AG04450 (cell line): Measurements from ENCODE around the gene BZW1. TPM values are rescaled to one million over a fixed set of nuclear protein-coding genes. Genes with fewer than 3 reads are reported as not detected.

Experiments used
- CTCF ChIA-PET: fragments of 300-600, 350-600 bp; formaldehyde crosslinking; extraction: SDS; loops from one replicate; lab custom pipeline; 2022; ENCODE audit warnings: antibody characterized with exemption, inconsistent platforms; lab: Charles Lee
- POLR2A ChIA-PET: fragments of 350-600 bp; formaldehyde crosslinking; extraction: SDS; loops from one replicate; lab custom pipeline; 2021; ENCODE audit warnings: antibody characterized with exemption, inconsistent platforms; lab: Yijun Ruan, JAX
- DNase-seq: peaks from one replicate; pipeline ENCODE4 v3.0.0-alpha.2; 2011; ENCODE audit warnings: low read depth, low spot score
- H3K27ac ChIP-seq: one replicate; pipeline ENCODE4 v1.5.1; 2012; ENCODE audit warnings: low read depth, low read length, control low read depth
- H3K27me3 ChIP-seq: one replicate; pipeline ENCODE4 v1.6.0; 2012; ENCODE audit warnings: low read length; ENCODE audit not compliant: control insufficient read depth, insufficient read depth
- H3K4me3 ChIP-seq: 2 replicates; pipeline ENCODE4 v1.5.1; 2011; ENCODE audit warnings: mild to moderate bottlenecking, low read depth, low read length, control low read depth
- H3K9me3 ChIP-seq: 2 replicates; pipeline ENCODE4 v1.5.1; 2012; ENCODE audit warnings: low read length; ENCODE audit not compliant: control insufficient read depth, insufficient read depth
- polyA plus RNA-seq: library from polyadenylated mRNA; depleted of rRNA; stranded (reverse); fragments of >200 nt; gene quantifications from 2 replicates; pipeline ENCODE4 v1.2.3, GENCODE V29; 2011
- TF ChIP-seq, protein P1 (sequence below): IDR thresholded peaks from 2 replicates; pipeline ENCODE4 v1.5.1; 2011; ENCODE audit warnings: low read depth, low read length, control low read depth, inconsistent platforms

Gene BZW1
- polyA plus RNA-seq, 1 experiment, result 376 TPM

DNA sequence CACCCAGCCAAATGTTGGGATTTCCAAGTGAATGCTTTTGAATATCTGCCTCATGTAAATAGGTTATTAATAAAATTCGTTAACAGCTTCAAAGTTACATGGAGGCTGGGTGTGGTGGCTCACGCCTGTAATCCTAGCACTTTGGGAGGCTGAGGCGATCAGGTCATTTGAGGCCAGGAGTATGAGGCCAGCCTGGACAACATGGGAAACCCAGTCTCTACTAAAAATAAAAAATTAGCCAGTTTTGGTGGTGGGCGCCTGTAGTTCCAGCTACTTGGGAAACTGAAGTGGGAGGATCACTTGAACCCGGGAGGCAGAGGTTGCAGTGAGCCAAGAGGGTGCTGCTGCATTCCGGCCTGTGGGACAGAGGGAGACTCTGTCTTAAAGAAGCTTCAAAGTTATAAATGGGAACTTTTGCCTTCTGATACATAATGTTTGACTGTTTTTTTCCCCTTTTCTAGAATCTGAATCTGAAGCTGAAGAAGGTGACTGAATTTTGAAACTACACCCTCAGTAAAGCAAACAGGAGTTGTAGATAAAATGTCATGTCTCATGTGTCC is 10.1 kb downstream of the BZW1 start:
- DNase-seq, result no peak
- no peak overlapping the region for H3K4me3 ChIP-seq
- ChIA-PET POLR2A (no interaction called here), CTCF (interaction anchor here (1.0 kb wide), 1 partner anchor 109 kb away, joined by 3 read pairs; no protein-coding TSS in a partner anchor)
- peak overlapping the region; percentile 11 for H3K27ac ChIP-seq
- TF ChIP-seq, protein P1, sequence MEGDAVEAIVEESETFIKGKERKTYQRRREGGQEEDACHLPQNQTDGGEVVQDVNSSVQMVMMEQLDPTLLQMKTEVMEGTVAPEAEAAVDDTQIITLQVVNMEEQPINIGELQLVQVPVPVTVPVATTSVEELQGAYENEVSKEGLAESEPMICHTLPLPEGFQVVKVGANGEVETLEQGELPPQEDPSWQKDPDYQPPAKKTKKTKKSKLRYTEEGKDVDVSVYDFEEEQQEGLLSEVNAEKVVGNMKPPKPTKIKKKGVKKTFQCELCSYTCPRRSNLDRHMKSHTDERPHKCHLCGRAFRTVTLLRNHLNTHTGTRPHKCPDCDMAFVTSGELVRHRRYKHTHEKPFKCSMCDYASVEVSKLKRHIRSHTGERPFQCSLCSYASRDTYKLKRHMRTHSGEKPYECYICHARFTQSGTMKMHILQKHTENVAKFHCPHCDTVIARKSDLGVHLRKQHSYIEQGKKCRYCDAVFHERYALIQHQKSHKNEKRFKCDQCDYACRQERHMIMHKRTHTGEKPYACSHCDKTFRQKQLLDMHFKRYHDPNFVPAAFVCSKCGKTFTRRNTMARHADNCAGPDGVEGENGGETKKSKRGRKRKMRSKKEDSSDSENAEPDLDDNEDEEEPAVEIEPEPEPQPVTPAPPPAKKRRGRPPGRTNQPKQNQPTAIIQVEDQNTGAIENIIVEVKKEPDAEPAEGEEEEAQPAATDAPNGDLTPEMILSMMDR, result no peak
- H3K27me3 ChIP-seq, result no peaks in the 10 kb centered on the region
- H3K9me3 ChIP-seq, result no peaks in the 10 kb centered on the region

DNA sequence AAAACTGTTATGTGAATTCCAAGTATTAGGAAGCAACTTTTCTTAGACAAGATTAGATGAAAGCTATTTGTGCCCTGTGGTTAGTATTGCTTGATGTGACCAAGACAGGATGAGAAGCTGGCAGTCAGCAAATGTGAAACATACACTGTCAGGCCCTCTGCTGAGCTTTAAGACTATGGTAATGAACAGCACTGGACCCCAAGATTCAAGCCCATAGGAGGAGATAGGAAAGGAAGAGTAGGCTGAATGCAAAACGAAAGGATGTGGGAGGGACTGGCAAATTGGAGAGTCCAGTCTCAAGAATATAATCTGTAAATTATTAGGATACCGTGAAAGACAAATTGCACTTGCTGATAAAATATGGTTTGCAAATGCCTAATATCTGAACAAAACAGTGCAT is 16.4 kb downstream of the BZW1 start:
- ChIA-PET CTCF (no interaction called here), POLR2A (interaction anchor here (0.6 to 0.7 kb wide), 3 partner anchors 42 to 74 kb away, joined by 3 to 9 read pairs (median 3); no protein-coding TSS in a partner anchor)
- Histone ChIP-seq H3K27me3 (no peaks in the 10 kb centered on the region), H3K9me3 (no peaks in the 10 kb centered on the region), H3K4me3 (no peak overlapping the region), H3K27ac (no peak overlapping the region)
- TF ChIP-seq, protein P1, result no peak
- no peak for DNase-seq

DNA sequence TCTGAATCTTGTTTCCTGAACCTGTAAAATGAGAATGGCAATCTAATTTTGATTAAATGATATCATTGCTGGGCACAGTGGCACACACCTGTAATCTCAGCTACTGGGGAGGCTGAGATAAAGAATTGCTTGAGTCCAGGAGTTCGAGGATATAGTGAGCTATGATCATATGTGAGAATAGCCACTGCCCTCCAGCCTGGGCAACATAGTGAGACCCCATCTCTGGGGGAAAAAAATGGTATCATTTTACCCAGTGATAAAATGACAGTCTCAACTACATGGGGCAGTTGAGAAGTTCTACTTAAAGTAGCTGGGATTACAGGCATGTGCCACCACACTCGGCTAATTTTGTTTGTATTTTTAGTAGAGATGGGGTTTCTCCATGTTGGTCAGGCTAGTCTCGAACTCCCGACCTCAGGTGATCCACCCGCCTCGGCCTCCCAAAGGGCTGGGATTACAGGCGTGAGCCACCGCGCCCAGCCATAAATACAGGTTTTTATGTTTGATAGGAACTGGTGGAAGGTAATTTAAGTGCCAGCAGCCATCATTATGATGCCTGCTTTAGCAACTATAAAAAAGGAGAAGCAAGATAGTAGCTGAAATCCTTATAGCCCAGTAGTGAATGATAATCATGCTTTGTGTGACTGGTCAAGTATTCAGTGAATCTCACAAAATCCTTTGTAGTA is 17.0 kb downstream of the BZW1 start:
- TF ChIP-seq, protein P1, result no peak
- ChIA-PET POLR2A (interaction anchor here (0.6 to 1.4 kb wide), 3 partner anchors 35 to 74 kb away, joined by 3 to 9 read pairs (median 4); partner anchors contain the start of gene CLK1), CTCF (no interaction called here)
- H3K9me3 ChIP-seq, result no peaks in the 10 kb centered on the region
- DNase-seq, result no peak
- H3K4me3 ChIP-seq, result no peak overlapping the region
- H3K27me3 ChIP-seq, result no peaks in the 10 kb centered on the region
- H3K27ac ChIP-seq, result no peak overlapping the region

DNA sequence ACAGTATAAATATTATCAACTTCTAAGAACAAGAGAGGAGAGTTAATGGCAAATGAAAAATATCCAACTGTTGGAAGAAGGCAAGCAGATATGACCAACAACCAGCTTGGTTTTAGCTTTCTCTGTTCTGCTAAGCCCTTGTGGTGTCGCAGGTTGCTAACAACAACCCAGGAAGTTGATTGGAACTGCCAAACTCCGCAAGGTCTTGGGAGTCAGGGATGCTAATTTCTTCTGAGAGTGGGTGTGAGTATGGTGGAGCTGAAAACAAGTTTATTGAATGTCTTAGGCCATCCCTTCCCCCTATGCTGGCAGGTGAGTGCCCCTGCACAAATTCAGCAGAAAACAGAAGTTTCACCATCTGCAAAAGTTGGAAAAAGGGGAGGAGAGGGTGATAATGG is 17.5 kb downstream of the BZW1 start:
- Histone ChIP-seq H3K27me3 (no peaks in the 10 kb centered on the region), H3K4me3 (no peak overlapping the region), H3K27ac (no peak overlapping the region), H3K9me3 (no peaks in the 10 kb centered on the region)
- TF ChIP-seq, protein P1, result no peak
- DNase-seq, result no peak
- ChIA-PET CTCF (no interaction called here), POLR2A (interaction anchor here (1.4 kb wide), 1 partner anchor 35 kb away, joined by 4 read pairs; the partner anchor contains the start of gene CLK1)

DNA sequence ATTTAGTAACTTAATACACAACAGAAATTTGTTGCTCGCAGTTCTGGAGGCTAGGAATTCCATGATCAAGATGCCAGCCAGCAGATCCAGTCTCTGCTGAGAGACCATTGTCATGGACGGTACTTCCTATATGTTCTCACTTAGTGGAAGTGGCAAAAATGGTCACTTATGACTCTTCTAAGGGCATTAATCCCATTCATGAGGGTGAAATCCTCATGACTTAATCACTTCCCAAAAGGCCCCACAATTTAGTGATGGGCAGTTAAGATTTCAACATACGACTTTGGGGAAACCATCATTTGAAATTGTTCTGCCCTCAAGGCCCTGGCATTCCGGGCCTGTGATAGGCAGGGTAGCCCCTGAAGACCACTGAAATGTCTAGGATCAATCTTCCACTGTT is 23.0 kb downstream of the BZW1 start:
- CTCF ChIA-PET, result no interaction called here
- H3K9me3 ChIP-seq, result peaks cover 6% of the 10 kb centered on the region
- no peaks in the 10 kb centered on the region for H3K27me3 ChIP-seq
- no peak overlapping the region for H3K27ac ChIP-seq
- POLR2A ChIA-PET, result no interaction called here
- no peak for DNase-seq
- TF ChIP-seq, protein P1, result no peak
- H3K4me3 ChIP-seq, result no peak overlapping the region
